MM.1S (cell line): ENCODE data around the gene COL6A3.

Source experiments
- DNase-seq: peaks from one replicate; pipeline ENCODE4 v3.0.0-alpha.2; 2015
- H2AFZ ChIP-seq: fragments of 300-600 bp; sonication (generic); 2 replicates; pipeline ENCODE4 v1.6.0; 2016; ENCODE audit warnings: antibody characterized with exemption, low read length
- H3F3A ChIP-seq: fragments of 300-600 bp; sonication (generic); 2 replicates; pipeline ENCODE4 v1.6.1; 2016; ENCODE audit warnings: mild to moderate bottlenecking, antibody characterized with exemption, low read length, moderate library complexity, mixed read lengths; ENCODE audit not compliant: insufficient read depth
- H3K27ac ChIP-seq: fragments of 300-600 bp; sonication (generic); 2 replicates; pipeline ENCODE4 v1.5.1; 2016; ENCODE audit warnings: mild to moderate bottlenecking, low read length
- H3K27me3 ChIP-seq: fragments of 300-600 bp; sonication (generic); replicated peaks from 2 replicates; pipeline ENCODE4 v1.6.0; 2016; ENCODE audit warnings: low read length; ENCODE audit not compliant: insufficient read depth
- H3K36me3 ChIP-seq: fragments of 300-600 bp; sonication (generic); replicated peaks from 2 replicates; pipeline ENCODE4 v1.6.1; 2016; ENCODE audit warnings: mild to moderate bottlenecking, low read length, mixed read lengths; ENCODE audit not compliant: insufficient read depth
- H3K4me1 ChIP-seq: fragments of 300-600 bp; sonication (generic); 2 replicates; pipeline ENCODE4 v1.6.1; 2016; ENCODE audit warnings: low read length, mixed read lengths
- H3K4me2 ChIP-seq: fragments of 300-600 bp; sonication (generic); 2 replicates; pipeline ENCODE4 v1.6.0; 2016; ENCODE audit warnings: low read depth, low read length
- H3K4me3 ChIP-seq: fragments of 300-600 bp; sonication (generic); 2 replicates; pipeline ENCODE4 v1.5.1; 2016; ENCODE audit warnings: low read length, mixed read lengths
- H3K79me2 ChIP-seq: fragments of 300-600 bp; sonication (generic); 2 replicates; pipeline ENCODE4 v1.6.1; 2016; ENCODE audit warnings: mixed run types, low read length, mixed read lengths
- H3K9ac ChIP-seq: fragments of 300-600 bp; sonication (generic); 2 replicates; pipeline ENCODE4 v1.6.1; 2016; ENCODE audit warnings: low read length, mixed read lengths
- H3K9me2 ChIP-seq: fragments of 300-600 bp; sonication (generic); replicated peaks from 2 replicates; pipeline ENCODE4 v1.6.1; 2016; ENCODE audit warnings: mild to moderate bottlenecking, low read length, mixed read lengths; ENCODE audit not compliant: insufficient read depth
- H3K9me3 ChIP-seq: fragments of 300-600 bp; sonication (generic); replicated peaks from 2 replicates; pipeline ENCODE4 v1.6.1; 2016; ENCODE audit warnings: mild to moderate bottlenecking, low read length, mixed read lengths; ENCODE audit not compliant: insufficient read depth
- H4K20me1 ChIP-seq: fragments of 300-600 bp; sonication (generic); 2 replicates; pipeline ENCODE4 v1.6.1; 2016; ENCODE audit warnings: mild to moderate bottlenecking, low read length, moderate library complexity, mixed read lengths; ENCODE audit not compliant: insufficient read depth
- EZH2 ChIP-seq: fragments of 300-600 bp; sonication (generic); optimal IDR thresholded peaks from 2 replicates; pipeline ENCODE3; 2017; ENCODE audit warnings: low read depth, mild to moderate bottlenecking, antibody characterized with exemption, low read length, mixed read lengths
- EZH2phosphoT487 ChIP-seq: fragments of 300-600 bp; sonication (generic); IDR thresholded peaks from 2 replicates; pipeline ENCODE4 v1.6.1; 2018; ENCODE audit warnings: antibody characterized with exemption, low read length
- TF ChIP-seq, protein P1 (sequence below): fragments of 300-600 bp; sonication (generic); IDR thresholded peaks from 2 replicates; pipeline ENCODE4 v1.5.1; 2016; ENCODE audit warnings: antibody characterized with exemption, low read length, mixed read lengths

COL6A3 gene

GRCh38 chr2:237404413-237404812, 9.6 kb downstream of the COL6A3 start:
- no peaks in the 10 kb centered on the region for H3K79me2 ChIP-seq
- H3K9me3 ChIP-seq = no peaks in the 10 kb centered on the region
- H3K9ac ChIP-seq = no peak overlapping the region
- H2AFZ ChIP-seq = no peak overlapping the region
- TF ChIP-seq, protein P1, sequence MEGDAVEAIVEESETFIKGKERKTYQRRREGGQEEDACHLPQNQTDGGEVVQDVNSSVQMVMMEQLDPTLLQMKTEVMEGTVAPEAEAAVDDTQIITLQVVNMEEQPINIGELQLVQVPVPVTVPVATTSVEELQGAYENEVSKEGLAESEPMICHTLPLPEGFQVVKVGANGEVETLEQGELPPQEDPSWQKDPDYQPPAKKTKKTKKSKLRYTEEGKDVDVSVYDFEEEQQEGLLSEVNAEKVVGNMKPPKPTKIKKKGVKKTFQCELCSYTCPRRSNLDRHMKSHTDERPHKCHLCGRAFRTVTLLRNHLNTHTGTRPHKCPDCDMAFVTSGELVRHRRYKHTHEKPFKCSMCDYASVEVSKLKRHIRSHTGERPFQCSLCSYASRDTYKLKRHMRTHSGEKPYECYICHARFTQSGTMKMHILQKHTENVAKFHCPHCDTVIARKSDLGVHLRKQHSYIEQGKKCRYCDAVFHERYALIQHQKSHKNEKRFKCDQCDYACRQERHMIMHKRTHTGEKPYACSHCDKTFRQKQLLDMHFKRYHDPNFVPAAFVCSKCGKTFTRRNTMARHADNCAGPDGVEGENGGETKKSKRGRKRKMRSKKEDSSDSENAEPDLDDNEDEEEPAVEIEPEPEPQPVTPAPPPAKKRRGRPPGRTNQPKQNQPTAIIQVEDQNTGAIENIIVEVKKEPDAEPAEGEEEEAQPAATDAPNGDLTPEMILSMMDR = no peak
- no peak for TF ChIP-seq EZH2phosphoT487
- no peak for TF ChIP-seq EZH2
- DNase-seq = no peak
- no peaks in the 10 kb centered on the region for H3K36me3 ChIP-seq
- H4K20me1 ChIP-seq = no peaks in the 10 kb centered on the region
- H3K4me3 ChIP-seq = no peak overlapping the region
- H3K4me1 ChIP-seq = no peaks in the 10 kb centered on the region
- H3K27ac ChIP-seq = no peak overlapping the region
- H3K9me2 ChIP-seq = no peaks in the 10 kb centered on the region
- H3K4me2 ChIP-seq = no peak overlapping the region
- H3F3A ChIP-seq = no peaks in the 10 kb centered on the region
- no peaks in the 10 kb centered on the region for H3K27me3 ChIP-seq

DNA sequence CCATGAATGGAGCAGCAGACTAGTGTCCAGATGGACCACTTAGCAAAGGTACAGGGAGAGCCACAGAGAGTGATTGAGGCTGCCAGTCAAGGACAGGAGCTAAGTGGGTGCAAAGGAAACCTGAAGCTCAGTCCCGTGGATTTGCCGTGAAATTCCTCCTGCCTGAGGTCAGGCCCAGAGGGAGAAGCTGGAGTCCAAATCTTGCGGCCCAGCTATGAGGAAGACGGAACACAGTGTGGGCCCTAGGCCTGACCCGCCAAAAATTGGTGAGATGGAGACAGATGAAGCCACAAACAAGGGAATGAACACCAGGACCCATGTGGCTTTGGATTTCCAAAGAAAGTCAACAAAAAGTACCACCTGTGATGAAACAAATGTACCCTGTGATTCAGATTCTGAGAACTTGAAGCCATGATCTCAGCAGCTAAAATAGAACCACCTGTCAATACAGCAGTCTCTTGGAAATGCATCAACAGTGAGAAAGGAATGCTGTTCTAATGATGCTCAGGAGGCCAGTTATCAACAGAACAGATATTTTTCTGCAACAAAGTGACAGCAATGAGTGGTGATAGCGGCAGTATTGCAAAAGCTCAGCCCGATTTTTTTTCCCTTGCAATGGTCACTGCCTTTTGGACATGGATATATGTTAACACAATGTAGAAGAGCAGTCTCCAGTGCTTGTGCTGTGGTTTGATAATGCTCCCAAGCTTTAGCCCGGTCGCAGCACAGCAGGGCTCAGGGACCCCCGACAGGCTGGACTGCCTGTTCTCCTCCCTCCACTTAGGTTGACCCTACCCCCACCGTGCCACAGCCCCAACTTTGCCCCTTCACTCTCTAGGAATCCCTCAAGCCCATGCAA, 10.7 kb downstream of the COL6A3 start:
- Histone ChIP-seq H3K27ac (no peak overlapping the region), H3K9me2 (no peaks in the 10 kb centered on the region), H3F3A (no peaks in the 10 kb centered on the region), H3K9ac (no peak overlapping the region), H3K27me3 (no peaks in the 10 kb centered on the region), H3K4me2 (no peak overlapping the region), H3K9me3 (no peaks in the 10 kb centered on the region), H3K79me2 (no peaks in the 10 kb centered on the region), H2AFZ (no peak overlapping the region), H3K4me1 (no peaks in the 10 kb centered on the region), H4K20me1 (no peaks in the 10 kb centered on the region), H3K4me3 (no peak overlapping the region), H3K36me3 (no peaks in the 10 kb centered on the region)
- no peak for DNase-seq
- no peak for TF ChIP-seq EZH2
- TF ChIP-seq, protein P1 = no peak
- TF ChIP-seq EZH2phosphoT487 = no peak

DNA sequence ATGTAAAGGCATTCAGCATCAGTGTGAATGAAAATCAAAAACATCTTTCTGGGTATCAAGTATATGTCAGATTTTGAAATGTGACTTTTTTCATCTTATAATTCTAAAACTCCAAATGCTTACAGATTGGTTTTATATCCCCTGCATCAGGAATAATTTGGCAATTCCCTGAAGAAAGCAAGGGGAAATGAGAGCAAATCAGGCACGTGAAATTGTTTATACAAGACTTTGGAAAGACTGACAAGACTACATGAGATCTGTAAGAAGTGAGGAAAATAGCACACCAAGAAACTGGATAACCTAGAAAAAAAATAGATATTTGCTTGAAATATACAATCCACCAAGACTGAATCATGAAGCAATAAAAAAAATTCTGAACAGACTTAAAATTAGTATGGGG, 13.8 kb downstream of the COL6A3 start:
- Histone ChIP-seq H3K36me3 (no peaks in the 10 kb centered on the region), H3K9me3 (no peaks in the 10 kb centered on the region), H3F3A (no peaks in the 10 kb centered on the region), H3K4me1 (no peaks in the 10 kb centered on the region), H4K20me1 (no peaks in the 10 kb centered on the region), H3K79me2 (no peaks in the 10 kb centered on the region), H3K9me2 (no peaks in the 10 kb centered on the region), H3K4me2 (no peak overlapping the region), H3K27me3 (no peaks in the 10 kb centered on the region), H2AFZ (no peak overlapping the region), H3K9ac (no peak overlapping the region), H3K4me3 (no peak overlapping the region), H3K27ac (no peak overlapping the region)
- no peak for DNase-seq
- TF ChIP-seq, protein P1 = no peak
- TF ChIP-seq EZH2phosphoT487 (no peak), EZH2 (no peak)
